AG09309 (cell line): ENCODE results near the gene GAD1.

Experiments used
- DNase-seq: peaks from one replicate; pipeline ENCODE4 v3.0.0-alpha.2; 2010; ENCODE audit warnings: low read depth
- H3K4me3 ChIP-seq: 2 replicates; pipeline ENCODE4 v1.5.1; 2011; ENCODE audit warnings: mild to moderate bottlenecking, low read depth, low read length, moderate library complexity; ENCODE audit not compliant: control insufficient read depth
- TF ChIP-seq, protein P1 (sequence below): IDR thresholded peaks from 2 replicates; pipeline ENCODE4 v1.5.1; 2011; ENCODE audit warnings: mild to moderate bottlenecking, low read depth, low read length, inconsistent platforms; ENCODE audit not compliant: insufficient read depth, control insufficient read depth; ENCODE audit errors: missing control alignments

Gene GAD1

DNA sequence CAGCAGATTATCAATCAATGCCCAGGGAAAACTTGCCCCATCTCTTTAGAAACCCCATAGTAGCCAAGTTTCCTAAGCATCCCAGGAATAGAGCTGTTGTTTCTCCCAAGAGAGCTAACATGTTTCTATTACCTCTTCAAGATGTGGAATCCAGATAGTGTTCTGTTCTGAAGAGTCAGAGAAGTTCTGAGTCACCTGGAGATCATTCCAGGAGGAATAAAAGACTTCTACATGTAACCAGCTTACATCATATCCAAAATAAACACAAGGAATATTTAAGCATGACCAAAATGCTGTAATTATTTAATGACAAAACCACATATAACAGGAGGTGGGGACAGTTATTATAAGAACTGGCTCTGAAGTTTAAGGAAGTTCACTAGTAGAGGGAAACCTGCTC lies 61.4 kb downstream of the GAD1 start:
- TF ChIP-seq, protein P1, sequence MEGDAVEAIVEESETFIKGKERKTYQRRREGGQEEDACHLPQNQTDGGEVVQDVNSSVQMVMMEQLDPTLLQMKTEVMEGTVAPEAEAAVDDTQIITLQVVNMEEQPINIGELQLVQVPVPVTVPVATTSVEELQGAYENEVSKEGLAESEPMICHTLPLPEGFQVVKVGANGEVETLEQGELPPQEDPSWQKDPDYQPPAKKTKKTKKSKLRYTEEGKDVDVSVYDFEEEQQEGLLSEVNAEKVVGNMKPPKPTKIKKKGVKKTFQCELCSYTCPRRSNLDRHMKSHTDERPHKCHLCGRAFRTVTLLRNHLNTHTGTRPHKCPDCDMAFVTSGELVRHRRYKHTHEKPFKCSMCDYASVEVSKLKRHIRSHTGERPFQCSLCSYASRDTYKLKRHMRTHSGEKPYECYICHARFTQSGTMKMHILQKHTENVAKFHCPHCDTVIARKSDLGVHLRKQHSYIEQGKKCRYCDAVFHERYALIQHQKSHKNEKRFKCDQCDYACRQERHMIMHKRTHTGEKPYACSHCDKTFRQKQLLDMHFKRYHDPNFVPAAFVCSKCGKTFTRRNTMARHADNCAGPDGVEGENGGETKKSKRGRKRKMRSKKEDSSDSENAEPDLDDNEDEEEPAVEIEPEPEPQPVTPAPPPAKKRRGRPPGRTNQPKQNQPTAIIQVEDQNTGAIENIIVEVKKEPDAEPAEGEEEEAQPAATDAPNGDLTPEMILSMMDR: no peak
- DNase-seq: no peak
- H3K4me3 ChIP-seq: no peak overlapping the region

DNA sequence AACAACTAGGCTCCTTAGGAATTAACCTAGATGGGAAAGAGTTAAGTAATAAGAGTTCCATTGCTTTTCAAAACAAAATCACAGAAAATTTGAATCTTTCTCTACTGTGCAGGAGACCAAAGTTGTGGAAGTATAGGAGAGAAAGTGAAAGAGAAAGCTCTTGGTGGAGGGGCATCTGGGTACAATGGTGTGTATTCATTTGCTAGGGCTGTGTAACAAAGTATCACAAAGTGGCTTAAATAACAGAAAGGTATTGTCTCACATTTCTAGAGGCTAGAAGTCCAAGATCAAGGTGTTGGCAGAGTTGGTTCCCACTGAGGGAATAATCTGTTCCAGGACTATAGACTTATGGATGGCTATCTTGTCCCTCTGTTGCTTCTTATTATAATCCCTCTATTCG lies 61.8 kb downstream of the GAD1 start:
- TF ChIP-seq, protein P1: no peak
- no peak for DNase-seq
- no peak overlapping the region for H3K4me3 ChIP-seq

DNA sequence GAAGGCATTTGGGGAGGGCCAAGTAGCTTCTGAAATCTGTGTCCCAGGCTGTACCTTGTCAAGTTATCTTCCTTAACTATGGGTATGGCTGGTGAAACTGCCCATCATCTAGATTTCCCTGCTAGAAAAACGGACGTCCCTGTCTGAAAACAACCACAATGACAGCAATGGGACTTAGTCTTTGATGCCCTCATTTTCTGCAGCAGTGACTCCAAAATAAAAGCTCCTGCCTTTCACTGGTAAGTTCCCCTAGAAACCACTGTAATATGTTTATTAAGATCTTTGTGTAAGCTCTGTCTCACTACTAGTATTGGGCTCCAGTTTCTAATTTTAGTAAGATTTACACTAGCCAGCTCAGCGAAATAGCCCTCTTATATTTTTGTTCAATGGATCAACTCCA lies 65.2 kb downstream of the GAD1 start:
- TF ChIP-seq, protein P1: no peak
- DNase-seq: no peak
- no peak overlapping the region for H3K4me3 ChIP-seq

DNA sequence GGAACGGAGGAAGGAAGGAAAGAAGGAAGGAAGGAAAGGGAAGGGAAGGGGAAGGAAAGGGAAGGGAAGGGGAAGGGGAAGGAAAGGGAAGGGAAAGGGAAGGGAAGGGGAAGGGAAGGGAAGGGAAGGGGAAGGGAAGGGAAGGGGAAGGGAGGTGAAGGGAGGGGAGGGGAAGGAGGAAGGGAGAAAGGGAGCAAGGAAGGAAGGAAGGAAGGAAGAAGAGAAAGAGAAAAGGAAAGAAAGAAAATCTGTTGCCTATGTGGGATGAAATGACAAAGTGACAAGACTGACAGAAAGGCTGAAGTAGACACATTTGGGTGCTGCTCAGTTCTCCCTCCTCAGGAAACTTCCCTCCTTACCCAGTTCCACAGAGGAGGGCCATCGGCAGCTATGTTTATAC lies 66.1 kb downstream of the GAD1 start:
- DNase-seq: no peak
- no peak overlapping the region for H3K4me3 ChIP-seq
- TF ChIP-seq, protein P1: no peak

DNA sequence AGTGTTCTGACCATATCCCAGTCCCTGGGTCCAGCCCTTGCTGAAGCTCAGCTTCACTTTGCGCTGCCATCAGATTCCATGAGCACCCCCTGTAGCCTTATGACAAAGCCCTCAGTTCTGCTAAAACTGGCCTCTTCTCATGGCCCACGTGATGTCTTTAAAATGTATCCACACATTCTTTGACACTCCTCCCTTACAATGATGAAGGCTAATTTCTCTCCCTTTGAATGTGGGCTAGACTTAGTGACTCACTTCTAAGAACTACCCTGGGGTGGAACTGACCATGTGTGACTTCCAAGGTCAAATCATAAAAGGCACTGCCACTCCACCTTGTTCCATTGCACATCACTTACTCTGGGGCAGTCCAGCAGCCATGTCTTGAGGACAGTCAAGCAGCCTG lies 67.0 kb downstream of the GAD1 start:
- TF ChIP-seq, protein P1: no peak
- DNase-seq: no peak
- no peak overlapping the region for H3K4me3 ChIP-seq

DNA sequence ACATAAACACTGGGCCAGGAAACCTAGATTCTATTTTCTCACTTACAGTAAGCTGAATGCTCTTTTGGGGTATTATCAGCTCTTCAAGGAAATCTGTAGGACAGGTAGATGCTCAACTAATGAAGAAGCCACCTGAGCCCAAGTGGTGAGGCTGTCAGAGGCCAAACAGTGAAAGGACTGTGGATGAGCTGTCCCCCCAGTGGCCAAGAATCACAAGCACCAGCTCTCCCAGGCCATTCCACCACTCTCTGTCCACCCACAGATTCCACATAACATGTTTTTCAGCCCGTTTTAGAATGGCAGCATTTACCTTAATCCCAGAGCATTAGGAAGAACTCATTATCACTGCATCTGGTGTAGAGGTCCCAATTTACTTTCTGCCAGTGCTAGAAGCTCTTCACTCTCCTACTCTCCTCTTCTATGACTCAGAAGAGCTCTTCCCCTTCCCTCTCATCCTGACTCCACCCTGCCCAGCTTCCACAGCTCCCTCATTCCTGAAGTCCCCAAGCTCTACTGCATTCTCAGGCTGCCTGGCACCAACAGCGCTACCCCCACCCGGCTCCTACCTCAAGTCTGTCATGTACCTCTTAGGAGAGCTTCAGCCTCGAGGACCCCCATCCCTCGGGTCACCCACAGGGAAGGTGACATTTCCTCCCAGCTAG lies 68.6 kb downstream of the GAD1 start:
- DNase-seq: no peak
- no peak overlapping the region for H3K4me3 ChIP-seq
- TF ChIP-seq, protein P1: no peak
